HG02798 (cell line): ENCODE data around the gene TMEM212.
"Not testable (repeated sequence)": the region's sequence is repeated elsewhere in the genome, so short reads cannot be mapped to it uniquely, and the experiment has no call there.

Experiments
- ATAC-seq: cut with Tn5 transposase; IDR thresholded peaks from one replicate; pipeline ENCODE4 v1.9.1; 2021; ENCODE audit warnings: mild to moderate bottlenecking; ENCODE audit not compliant: unreplicated experiment, poor library complexity

Gene TMEM212

DNA sequence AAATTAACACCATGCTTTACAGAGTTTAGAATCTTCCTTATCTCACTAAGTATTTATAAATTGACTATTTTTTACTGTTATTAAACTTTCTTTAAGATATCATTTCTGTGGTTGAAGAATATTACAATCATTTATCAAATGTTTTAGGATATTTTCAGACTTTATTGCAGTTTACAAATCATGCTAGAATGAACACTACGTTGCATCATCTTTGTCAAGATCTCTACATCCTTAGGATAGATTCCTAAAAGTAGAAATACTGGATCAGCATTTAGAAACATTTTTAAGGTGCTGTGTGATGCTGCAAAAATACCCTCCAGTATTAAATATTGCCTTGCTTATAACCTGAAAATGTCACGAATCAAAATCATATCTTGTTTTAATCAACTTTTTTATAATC is 30.3 kb upstream of the TMEM212 start:
- ATAC-seq: no peak

DNA sequence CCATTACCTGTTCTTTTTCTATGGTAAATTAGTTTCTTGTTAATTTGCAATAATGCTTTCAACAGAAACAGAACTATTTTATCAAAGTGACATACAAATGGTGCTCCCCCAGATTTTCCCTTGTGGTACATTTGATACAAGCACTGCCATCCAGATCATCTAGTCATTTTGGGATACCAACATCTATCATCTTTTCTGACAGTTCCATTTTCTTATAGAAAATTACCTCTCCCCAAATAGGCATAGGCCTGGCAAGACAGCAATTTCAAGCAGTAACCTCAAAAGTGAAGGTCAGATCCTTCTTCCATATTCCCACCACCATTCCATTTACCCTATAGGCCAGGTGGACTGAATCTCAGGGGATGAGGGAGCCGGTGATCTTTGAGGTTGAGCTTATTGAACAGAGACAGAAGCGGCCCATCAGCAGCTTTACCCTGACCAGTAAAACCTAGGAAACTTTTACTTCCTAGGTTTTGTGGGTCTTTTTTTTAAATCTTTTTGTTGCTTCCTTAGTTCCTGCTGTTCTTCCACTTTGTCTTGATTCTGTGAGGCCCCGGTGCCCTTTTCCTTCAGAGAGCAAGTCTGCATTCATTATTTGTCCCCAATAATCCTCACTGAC is 29.8 kb upstream of the TMEM212 start:
- ATAC-seq: no peak

DNA sequence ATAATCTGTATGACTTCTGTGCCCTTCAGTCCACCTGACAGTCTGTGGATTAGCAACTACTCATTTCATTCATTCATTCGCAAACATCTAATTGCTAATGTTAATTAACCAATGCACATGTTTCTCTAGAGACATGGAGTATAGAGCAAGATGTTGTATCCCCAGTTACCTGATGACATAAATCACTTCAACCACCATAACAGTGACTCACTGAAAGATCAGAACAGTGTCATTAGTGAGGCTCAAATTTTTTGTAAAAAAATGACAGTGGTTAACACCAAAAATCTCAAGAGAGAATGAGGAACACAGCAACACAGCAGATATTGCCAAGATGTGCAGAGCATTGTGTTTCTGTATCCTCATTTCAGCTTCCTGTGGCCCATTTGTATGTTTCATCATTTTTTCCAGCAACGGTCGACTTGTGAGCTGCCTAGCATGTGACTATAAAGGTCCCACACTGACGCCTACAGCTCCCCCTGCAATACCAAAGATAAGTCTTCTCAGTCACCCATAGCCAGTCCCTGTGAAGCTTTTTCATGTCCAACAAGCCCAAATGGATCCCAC is 29.2 kb upstream of the TMEM212 start:
- ATAC-seq: peak; percentile 38

DNA sequence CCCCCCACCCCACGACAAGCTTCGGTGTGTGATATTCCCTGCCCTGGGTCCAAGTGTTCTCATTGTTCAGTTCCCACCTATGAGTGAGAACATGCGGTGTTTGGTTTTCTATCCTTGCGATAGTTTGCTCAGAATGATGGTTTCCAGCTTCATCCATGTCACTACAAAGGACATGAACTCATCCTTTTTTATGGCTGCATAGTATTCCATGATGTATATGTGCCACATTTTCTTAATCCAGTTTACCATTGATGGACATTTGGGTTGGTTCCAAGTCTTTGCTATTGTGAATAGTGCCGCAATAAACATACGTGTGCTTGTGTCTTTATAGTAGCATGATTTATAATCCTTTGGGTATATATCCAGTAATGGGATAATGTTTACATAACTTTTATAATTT is 28.5 kb upstream of the TMEM212 start:
- not testable (repeated sequence) for ATAC-seq

DNA sequence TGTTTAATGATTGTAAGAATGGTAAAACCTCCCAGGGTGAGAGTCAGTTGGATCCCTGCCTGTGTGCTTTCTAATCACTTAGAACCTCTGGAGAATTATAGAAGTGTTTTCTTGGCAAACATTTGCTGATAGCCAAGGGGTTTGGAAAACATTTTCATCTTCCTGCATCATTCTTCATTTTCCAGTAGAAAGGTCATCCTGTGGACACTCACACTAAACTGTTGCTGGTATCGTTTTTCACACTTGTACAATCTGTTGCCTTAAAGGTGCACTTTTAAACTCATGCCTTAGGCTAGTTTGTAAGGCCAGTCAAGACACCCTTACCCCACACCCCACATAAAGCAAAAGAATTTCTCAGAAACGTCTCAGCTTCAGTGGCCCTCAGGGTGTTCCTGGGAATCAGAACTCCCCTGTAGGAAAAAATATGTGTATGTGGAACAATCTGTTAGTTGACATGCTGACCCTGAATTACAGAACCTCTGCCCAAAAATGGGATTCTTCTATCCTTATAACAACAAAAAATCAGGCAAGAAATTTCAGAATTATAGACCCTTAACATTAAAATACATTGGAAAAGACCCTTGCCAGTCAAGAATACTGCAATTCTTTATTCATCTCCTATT is 27.1 kb upstream of the TMEM212 start:
- ATAC-seq: no peak

DNA sequence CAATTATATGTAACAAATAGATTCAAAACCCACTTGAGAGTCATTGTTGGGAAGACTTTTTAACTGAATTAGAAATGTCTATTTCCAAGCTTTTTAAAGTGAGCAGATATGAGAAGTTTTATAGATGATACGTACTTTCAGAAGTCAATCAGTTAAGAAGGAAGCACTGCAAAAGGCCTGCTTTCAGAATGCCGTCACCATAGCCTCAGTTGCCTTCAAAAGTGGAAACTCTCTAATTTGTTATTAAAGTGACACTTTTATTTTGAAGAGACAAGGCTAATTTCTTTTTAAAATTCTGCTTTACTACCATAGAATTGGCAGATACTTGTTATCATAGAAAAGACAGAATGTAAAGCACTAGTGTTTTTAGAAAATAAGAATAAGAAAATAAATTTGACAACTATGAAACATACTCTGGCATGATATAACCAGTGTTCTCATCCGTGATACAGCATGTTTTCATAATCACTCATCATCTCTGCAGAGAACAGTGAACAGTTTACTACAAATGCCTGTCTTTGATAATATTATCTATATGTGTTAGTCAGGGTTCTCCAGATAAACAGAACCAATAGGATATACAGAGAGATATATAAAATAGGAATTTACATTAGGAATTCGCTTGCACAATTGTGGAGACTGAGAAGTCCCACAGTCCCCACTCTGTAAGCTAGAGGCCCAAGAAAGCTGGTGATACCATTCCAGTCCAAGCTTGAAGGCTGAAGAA is 25.9 kb upstream of the TMEM212 start:
- no peak for ATAC-seq

DNA sequence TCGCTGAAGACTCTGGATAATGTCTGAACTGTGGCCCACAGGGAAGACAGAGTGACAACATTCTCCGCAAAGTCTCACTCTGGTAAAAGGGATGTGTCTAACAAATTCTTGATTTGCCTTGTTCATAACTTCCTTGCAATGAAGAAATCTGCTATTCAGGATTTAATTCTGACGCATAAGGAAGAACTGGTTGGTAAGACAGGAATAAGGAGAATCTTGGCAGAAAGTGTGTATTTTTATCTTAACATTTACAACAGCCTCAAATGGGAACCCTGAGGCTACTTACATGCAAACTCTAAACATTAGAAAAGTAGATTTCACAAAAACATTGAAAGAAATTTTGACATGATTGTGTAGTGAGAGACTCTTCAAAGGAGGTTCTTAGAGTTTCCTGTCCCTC is 22.1 kb upstream of the TMEM212 start:
- no peak for ATAC-seq

DNA sequence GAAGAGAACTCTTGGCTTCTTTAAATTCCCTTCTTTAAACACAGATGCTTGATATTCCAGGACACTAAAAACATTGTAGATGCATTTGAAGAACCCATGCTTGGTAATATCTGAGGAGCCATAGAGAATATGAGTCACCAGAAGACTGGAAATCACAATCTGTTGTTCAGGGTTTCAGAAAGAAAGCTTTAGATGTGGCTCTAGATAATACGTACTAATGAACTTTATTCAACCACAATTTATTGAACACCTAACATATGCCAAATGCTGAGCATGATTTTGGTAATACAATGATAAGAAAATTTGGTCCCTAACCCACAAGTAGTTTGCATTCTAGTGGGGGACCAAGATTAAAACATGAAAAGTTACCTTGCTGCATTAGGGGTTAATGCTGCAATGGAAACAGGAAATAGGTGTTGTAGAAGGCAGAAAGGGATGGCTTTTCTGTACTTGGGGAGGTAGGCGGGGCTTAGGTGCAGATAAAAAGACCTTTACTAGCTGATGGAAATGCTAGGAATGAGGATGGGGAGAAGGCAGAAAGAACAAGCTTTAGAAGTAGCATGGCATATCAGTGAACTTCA is 21.3 kb upstream of the TMEM212 start:
- no peak for ATAC-seq

DNA sequence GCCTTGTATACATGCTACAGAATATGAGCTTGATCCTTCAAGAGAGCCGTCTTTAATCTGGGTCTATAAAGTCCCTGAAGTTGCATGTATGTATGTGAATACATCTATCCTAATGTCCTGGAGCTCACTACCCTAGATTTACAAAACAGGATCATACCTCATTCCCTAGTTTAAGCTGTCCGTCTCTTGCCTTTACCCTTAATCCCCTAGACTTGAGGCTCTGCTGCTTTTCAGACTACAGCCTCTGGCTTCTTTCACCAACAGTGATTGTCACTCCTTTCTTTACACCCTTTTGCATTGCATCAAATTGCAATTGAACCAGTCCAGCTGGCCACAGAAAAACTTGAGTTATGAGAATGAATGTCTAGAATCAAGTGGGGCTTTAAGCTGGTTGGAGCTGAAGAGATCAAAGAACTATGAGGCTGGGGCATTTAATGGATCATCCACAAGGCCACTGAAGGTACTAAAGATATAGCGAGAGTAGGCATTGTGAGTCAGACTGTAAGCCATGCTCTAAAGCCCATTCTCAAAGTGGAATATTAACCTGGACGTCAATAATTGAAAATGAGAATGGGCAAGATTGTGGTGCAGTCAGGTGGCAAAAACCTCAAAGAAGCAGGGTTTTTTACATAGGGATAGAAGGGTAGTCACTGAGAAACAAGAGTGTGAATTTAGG is 20.6 kb upstream of the TMEM212 start:
- peak; percentile 69 for ATAC-seq

DNA sequence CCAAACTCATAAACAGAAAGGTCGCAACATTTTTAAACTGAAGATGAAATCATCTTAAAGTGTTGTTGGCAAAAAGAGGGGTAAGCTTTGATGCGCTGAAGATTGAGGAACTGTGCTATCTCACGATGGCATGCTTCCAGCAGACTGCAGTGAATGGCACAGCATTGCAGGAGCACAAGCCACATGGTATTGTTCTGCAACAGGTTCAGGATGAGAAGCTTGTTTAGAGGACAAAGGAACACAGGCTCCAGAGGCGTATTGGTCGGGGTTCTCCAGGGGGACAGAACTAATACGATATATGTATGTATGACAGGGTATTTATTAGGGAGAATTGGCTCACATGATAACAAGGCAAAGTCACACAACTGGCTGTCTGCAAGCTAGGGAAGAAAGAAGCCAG is 19.0 kb upstream of the TMEM212 start:
- no peak for ATAC-seq

DNA sequence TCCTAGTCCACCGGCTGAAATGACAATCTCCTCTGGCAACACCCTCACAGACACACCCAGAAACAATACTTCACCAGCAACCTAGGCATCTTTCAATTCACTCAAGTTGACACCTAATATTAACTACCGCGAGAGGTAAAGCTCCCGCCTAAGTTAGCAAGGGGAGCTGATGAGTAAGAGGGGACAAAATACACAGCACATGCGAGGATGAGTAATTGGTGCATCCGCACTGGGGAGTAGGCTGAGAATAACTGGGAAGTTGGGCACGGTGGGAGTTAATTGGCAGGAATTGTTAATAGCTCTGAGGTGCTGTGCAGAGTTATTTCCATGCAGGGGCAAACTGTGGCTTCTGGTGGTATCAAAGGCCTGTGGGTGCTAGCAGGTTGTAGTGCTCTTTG is 18.3 kb upstream of the TMEM212 start:
- no peak for ATAC-seq

DNA sequence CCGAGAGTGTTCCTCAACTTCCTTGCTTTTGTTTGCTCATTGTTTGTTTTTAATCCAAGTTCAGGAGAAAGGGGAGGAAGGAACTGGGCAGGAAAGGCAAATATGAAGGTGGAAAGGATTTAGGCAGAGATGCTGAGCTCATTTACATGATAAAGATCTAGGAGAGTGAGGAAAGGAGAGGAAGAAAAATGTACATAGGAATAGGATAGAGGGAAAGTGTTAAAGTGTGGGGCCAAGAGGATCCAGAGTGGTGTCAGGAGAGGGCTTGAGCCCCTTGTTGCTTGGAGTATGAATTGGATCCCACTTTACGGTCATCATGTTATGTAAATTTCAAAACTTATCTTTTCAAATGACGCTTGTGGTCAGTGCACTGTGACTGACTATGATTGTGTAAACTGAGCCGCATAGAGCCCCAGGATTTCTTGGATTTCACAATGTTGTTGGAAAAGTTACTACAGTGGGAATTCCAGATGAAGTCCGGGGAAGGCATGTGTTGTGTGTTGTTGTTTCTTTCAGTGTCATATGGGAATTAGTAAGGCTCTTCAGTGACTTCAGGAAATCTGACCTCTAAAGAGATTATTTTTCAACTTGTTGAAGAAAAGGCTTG is 17.8 kb upstream of the TMEM212 start:
- ATAC-seq: no peak

DNA sequence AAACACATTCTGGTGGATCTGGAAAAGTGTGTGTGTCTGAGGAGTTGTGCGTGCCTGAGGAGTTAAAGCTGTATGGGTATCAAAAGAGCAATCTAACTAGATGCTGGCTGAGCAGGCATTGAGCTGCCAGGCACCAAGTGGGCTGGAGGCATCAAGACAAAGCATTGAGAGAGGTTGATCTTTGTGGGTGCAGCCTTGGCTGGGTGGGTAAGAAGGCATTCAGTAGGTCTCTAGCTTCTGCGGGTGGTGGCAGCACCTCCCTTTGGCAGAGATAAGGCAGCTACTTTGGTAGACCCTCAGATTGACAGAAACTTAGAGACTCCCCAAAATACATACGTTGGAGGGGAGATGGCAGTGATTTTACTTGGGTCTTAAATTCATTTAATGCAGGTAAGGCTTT is 15.8 kb upstream of the TMEM212 start:
- ATAC-seq: no peak

DNA sequence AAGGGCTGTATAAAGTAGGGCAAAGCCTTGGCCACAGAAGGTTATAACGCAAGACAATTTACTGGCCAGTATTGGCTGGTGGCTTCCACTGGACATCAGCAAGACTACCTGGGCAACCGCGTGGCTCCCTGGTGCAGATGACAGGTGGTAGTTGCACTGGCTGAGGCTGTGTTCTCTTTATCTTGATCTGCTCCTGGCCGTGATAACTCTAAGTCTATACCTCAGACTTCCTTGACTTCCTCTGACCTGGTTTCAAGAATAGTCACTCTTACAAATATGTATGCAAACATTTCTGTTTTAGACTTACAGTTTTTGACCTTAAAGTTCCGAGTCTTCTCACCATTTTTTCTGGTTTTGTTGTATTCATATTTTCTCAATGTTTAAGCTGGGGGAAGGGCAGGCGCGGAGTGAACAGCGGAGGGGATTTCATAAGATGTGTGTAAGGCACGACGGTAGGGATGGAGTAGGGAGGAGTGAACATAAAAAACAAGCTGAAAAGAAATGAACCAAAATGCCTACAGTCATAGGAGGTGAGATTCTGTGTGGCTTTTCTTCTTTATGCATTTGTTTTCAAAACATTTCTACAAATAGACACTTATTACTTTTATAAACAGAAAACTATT is 15.2 kb upstream of the TMEM212 start:
- no peak for ATAC-seq

DNA sequence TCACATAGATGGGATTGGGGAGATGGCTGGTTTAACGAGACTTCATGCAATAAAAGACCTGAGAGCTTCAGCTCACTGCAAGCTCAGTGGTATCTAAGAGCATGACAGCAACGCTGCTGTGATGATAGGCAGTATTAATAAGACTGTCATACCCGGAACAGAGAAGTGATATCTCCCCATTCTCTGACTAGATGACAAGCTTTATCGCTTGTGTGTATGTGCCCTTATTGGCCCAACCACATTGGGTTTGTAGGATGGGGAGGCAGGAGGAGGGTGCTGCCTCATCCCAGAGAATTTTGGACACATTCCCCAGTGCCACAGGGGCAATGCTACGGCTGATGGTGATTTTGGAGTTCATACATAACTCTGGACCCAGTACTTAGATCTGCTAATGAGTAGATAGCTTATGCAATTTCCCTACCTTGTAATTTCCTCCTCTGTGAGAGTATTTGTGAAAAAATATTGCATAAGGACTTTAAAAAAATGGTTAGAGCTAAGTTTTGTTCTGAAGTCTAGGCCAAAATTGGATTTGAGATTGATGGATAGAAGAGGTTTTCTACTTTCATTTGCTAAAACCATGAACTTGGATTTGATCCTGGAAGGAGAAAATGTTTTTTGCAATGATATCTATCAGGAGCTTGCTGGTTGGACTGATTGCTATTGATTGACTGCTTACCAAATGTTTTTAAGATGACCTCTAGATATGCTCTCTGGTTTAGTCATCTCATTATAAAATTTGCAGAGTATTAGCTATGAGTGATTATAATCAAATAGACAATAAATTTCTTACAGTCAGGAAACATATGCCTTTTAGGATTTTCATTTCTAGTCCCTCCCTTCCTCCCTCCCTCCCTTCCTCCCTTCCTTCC is 14.0 kb upstream of the TMEM212 start:
- ATAC-seq: no peak

DNA sequence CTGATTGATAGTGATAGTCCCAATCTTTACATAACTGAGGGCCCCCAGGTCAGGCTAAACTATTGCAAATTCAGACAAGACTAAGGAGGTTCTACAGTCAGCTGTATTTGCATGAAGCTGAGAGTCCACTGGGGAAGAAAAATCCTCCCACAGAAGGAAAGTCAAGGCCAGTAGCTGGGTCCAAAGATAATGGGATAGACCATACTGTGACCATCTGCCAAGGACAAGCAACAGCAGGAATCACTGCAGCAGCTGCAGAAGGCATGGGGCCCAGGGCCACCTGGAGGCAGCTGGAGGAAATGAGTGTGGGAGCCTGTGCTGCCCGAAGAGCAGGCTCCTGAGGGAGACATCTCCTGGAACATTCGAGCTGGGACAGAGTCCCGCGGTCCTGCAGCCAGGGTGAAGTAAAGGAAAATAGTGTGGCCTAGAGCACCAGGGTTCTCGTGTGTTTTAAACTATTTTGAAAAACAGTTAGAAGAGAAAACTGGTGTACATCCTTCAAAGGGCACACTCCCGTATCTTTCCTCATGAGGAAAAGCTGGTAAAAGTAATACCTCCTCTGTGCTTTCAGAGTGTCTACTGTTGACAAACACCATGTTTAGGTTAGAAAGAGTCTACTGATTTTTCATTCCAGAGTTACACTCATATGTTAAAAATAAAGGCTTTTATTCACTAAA is 13.2 kb upstream of the TMEM212 start:
- peak; percentile 74 for ATAC-seq

DNA sequence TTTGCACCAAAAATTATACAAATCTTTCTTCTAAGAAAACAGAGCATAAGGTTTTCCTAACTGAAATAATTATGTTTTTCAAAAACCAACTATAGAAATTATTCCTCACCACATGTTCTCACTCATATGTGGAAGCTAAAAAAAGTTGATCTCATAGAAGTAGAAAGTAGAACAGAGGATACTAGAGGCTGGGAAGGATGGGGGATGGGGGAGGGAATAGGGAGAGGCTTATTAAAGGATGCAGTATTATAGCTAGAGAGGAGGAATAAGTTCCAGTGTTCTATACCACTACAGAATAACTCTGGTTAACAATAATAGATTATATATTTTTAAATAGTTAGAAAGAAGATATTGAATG is 12.7 kb upstream of the TMEM212 start:
- ATAC-seq: no peak

DNA sequence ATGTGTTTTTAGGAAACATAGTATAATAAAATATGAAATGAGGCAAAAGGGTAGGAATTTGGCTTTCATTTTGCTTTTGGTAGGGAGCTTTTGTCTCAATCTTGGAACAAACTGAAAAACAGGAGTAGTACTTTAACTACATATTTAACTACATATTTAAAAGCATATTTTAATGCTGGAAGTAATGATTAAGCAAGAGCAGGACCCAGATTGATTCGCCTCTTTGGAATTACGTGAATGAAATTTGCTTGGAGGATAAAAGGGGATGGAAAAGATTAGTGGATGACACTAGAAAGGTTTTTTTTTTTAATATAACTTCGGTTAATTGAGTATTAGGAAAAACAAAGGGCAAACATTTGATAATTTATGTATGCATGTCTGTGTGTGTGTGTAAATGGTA is 11.2 kb upstream of the TMEM212 start:
- ATAC-seq: no peak
